OCI-LY7 (cell line): ENCODE results near the gene UGT1A3. TPM values are rescaled to one million over a fixed set of nuclear protein-coding genes. Genes with fewer than 3 reads are reported as not detected.

Experiments used
- BruUV-seq: library from RNA; stranded (reverse); fragments of 400-500 nt; replicated peaks from 2 replicates; lab custom pipeline; 2021; lab: Mats Ljungman, UMichigan
- CTCF ChIA-PET: fragments of 300-600 bp; sonication (Branson Sonifier 250); formaldehyde crosslinking; loops from one replicate; lab custom pipeline; 2022; ENCODE audit warnings: antibody characterized with exemption; ENCODE audit not compliant: unreplicated experiment; lab: Charles Lee
- POLR2A ChIA-PET: fragments of 300-600 bp; sonication (Branson Sonifier 250); formaldehyde crosslinking; loops from one replicate; lab custom pipeline; 2022; ENCODE audit warnings: antibody characterized with exemption; lab: Charles Lee
- DNase-seq: peaks from one replicate; pipeline ENCODE4 v3.0.0-alpha.2; 2015; ENCODE audit warnings: low spot score
- H2AFZ ChIP-seq: fragments of 200-600 bp; sonication (generic), shearing (Covaris generic); 2 replicates; pipeline ENCODE4 v1.6.1; 2014; ENCODE audit warnings: mild to moderate bottlenecking, antibody characterized with exemption, low read length, moderate library complexity
- H3K27ac ChIP-seq: fragments of 200-600 bp; sonication (generic); 2 replicates; pipeline ENCODE4 v1.5.1; 2014; ENCODE audit warnings: mixed run types, low read depth, mild to moderate bottlenecking, moderate library complexity, low read length, inconsistent platforms; ENCODE audit not compliant: poor library complexity, severe bottlenecking
- H3K36me3 ChIP-seq: fragments of 200-600 bp; sonication (generic); 2 replicates; pipeline ENCODE4 v1.6.1; 2014; ENCODE audit warnings: mild to moderate bottlenecking, antibody characterized with exemption, low read length, moderate library complexity, mixed read lengths; ENCODE audit not compliant: insufficient read depth
- H3K4me1 ChIP-seq: fragments of 200-600 bp; sonication (generic); 2 replicates; pipeline ENCODE4 v1.5.1; 2014; ENCODE audit warnings: mild to moderate bottlenecking, low read length; ENCODE audit not compliant: insufficient read depth, poor library complexity, severe bottlenecking
- H3K4me2 ChIP-seq: fragments of 200-600 bp; sonication (generic); 2 replicates; pipeline ENCODE4 v1.6.1; 2014; ENCODE audit warnings: mild to moderate bottlenecking, low read length
- H3K4me3 ChIP-seq: fragments of 200-600 bp; sonication (generic); 2 replicates; pipeline ENCODE4 v1.5.1; 2014; ENCODE audit warnings: mild to moderate bottlenecking, low read depth, low read length; ENCODE audit not compliant: poor library complexity, severe bottlenecking
- H3K79me2 ChIP-seq: fragments of 200-600 bp; sonication (generic); 2 replicates; pipeline ENCODE4 v1.6.1; 2016; ENCODE audit warnings: low read depth, mild to moderate bottlenecking, low read length, moderate library complexity, mixed read lengths; ENCODE audit not compliant: insufficient read depth
- H3K9me2 ChIP-seq: fragments of 200-600 bp; sonication (generic); 2 replicates; pipeline ENCODE4 v1.6.1; 2016; ENCODE audit warnings: mild to moderate bottlenecking, low read length, mixed read lengths; ENCODE audit not compliant: insufficient read depth
- H3K9me3 ChIP-seq: fragments of 200-600 bp; sonication (generic); 2 replicates; pipeline ENCODE4 v1.6.1; 2014; ENCODE audit warnings: mild to moderate bottlenecking, mixed run types, low read length, mixed read lengths
- H4K20me1 ChIP-seq: fragments of 200-600 bp; sonication (generic); 2 replicates; pipeline ENCODE4 v1.6.1; 2014; ENCODE audit warnings: mild to moderate bottlenecking, antibody characterized with exemption, low read length, moderate library complexity, mixed read lengths; ENCODE audit not compliant: insufficient read depth
- CTCF ChIP-seq: fragments of 200-600 bp; sonication (generic); conservative IDR thresholded peaks from 2 replicates; pipeline ENCODE4 v1.5.1; 2014; ENCODE audit warnings: mild to moderate bottlenecking, antibody characterized with exemption, low read length, moderate library complexity, mixed read lengths
- EZH2phosphoT487 ChIP-seq: fragments of 200-600 bp; sonication (generic); IDR thresholded peaks from 2 replicates; pipeline ENCODE4 v1.6.1; 2018; ENCODE audit warnings: low read depth, borderline replicate concordance, mild to moderate bottlenecking, mixed run types, antibody characterized with exemption, low read length, moderate library complexity, mixed read lengths
- intact Hi-C: fragments of 100-400 bp; cut with micrococcal nuclease; formaldehyde crosslinking; loops from one replicate; pipeline ENCODE4 v1.10.0; 2022; ENCODE audit not compliant: unreplicated experiment
- total RNA-seq, 2 experiments: library from RNA; depleted of rRNA in 1 of 2; stranded (reverse); fragments of >200 nt in 1 of 2; shearing (Covaris generic) in 1 of 2; gene quantifications; 2 replicates each; pipeline ENCODE4 v1.2.3, GENCODE V29; 2014 to 2022

Gene UGT1A3
- total RNA-seq, 2 experiments from 2014 or later = not detected

- Histone ChIP-seq H3K9me3 (no peaks in the 10 kb centered on the region), H3K4me3 (no peak overlapping the region), H3K36me3 (no peaks in the 10 kb centered on the region), H3K27ac (no peak overlapping the region), H2AFZ (no peak overlapping the region), H3K4me1 (no peaks in the 10 kb centered on the region), H3K4me2 (no peak overlapping the region), H4K20me1 (no peaks in the 10 kb centered on the region), H3K9me2 (no peaks in the 10 kb centered on the region), H3K79me2 (no peaks in the 10 kb centered on the region)
- intact Hi-C loops = no loop called here
- ChIA-PET CTCF (no interaction called here), POLR2A (no interaction called here)
- no TSS peak for BruUV-seq
- DNase-seq = no peak
- TF ChIP-seq CTCF (no peak), EZH2phosphoT487 (no peak)
Measured at GRCh38 chr2:233688341-233688740, 40.5 kb upstream of the UGT1A3 start.

- Histone ChIP-seq H4K20me1 (no peaks in the 10 kb centered on the region), H3K79me2 (no peaks in the 10 kb centered on the region), H3K9me3 (no peaks in the 10 kb centered on the region), H3K4me1 (no peaks in the 10 kb centered on the region), H3K36me3 (no peaks in the 10 kb centered on the region), H3K9me2 (no peaks in the 10 kb centered on the region), H3K27ac (no peak overlapping the region), H2AFZ (no peak overlapping the region), H3K4me2 (no peak overlapping the region), H3K4me3 (no peak overlapping the region)
- ChIA-PET CTCF (no interaction called here), POLR2A (no interaction called here)
- no peak for DNase-seq
- BruUV-seq = no TSS peak
- intact Hi-C loops = no loop called here
- TF ChIP-seq CTCF (no peak), EZH2phosphoT487 (no peak)
Measured at GRCh38 chr2:233689031-233689430, 39.8 kb upstream of the UGT1A3 start.

GRCh38 chr2:233689501-233689900 is 39.3 kb upstream of the UGT1A3 start:
- no peak for DNase-seq

More at GRCh38 chr2:233689501-233689900, 39.3 kb upstream of the UGT1A3 start:
- Histone ChIP-seq H3K4me2 (no peak overlapping the region), H2AFZ (no peak overlapping the region), H3K79me2 (no peaks in the 10 kb centered on the region), H3K4me3 (no peak overlapping the region), H3K27ac (no peak overlapping the region), H3K9me2 (no peaks in the 10 kb centered on the region), H3K4me1 (no peaks in the 10 kb centered on the region), H3K9me3 (no peaks in the 10 kb centered on the region), H4K20me1 (no peaks in the 10 kb centered on the region), H3K36me3 (no peaks in the 10 kb centered on the region)
- BruUV-seq = no TSS peak
- TF ChIP-seq EZH2phosphoT487 (no peak), CTCF (no peak)
- ChIA-PET POLR2A (no interaction called here), CTCF (no interaction called here)
- intact Hi-C loops = no loop called here
